ENCODE results near the gene YBX3. TPM values are rescaled to one million over a fixed set of nuclear protein-coding genes. Genes with fewer than 3 reads are reported as not detected.
"Not testable (repeated sequence)": the region's sequence is repeated elsewhere in the genome, so short reads cannot be mapped to it uniquely, and the experiment has no call there.

Gene YBX3
- 10 to 100 TPM; 90.7 to 96.2 TPM for total RNA-seq

- intact Hi-C loops (cut with micrococcal nuclease): loop anchor here (1.0 to 2.0 kb wide), 5 partner anchors 27 to 510 kb away; partner anchors contain the start of genes GABARAPL1, MAGOHB and STYK1
- no peaks in the 10 kb centered on the region for H3K9me3 Mint-ChIP-seq
- H3K27me3 Mint-ChIP-seq: peaks cover 51% of the 10 kb centered on the region
- CTCF ChIA-PET: no interaction called here
- peaks cover 5% of the 10 kb centered on the region for H3K36me3 Mint-ChIP-seq
- H3K27ac Mint-ChIP-seq: peak within 1 kb of the TSS; percentile 86
- DNase-seq: peak; percentile 53
- POLR2A ChIA-PET: no interaction called here
- peak within 1 kb of the TSS; percentile 93 for H3K4me3 Mint-ChIP-seq
- H3K4me1 Mint-ChIP-seq (ENCODE audit: low read depth): peaks cover 20% of the 10 kb centered on the region
Measured at GRCh38 chr12:10722905-10723746, at the start of gene YBX3. Gene YBX3, minus strand, starts transcription at chr12:10723323. Its CDS starts 212 bp downstream, at chr12:10723111.

GRCh38 chr12:10771132-10771733, 48.1 kb upstream of the YBX3 start:
- Mint-ChIP-seq H3K9me3 (no peaks in the 10 kb centered on the region), H3K27ac (no peak overlapping the region), H3K27me3 (peaks cover 28% of the 10 kb centered on the region), H3K4me3 (no peak overlapping the region), H3K36me3 (no peaks in the 10 kb centered on the region), H3K4me1 (ENCODE audit: low read depth) (no peaks in the 10 kb centered on the region)
- DNase-seq: no peak
- ChIA-PET POLR2A (no interaction called here), CTCF (interaction anchor here (0.6 to 7.9 kb wide), 17 partner anchors 8 to 1864 kb away, joined by 3 to 98 read pairs (median 4); partner anchors contain the start of gene SMIM10L1)
- intact Hi-C loops (cut with micrococcal nuclease): loop anchor here (1.0 kb wide), 2 partner anchors 428 to 715 kb away; no protein-coding TSS in a partner anchor

GRCh38 chr12:10759657-10760056, 36.5 kb upstream of the YBX3 start:
- no peak for DNase-seq
- H3K36me3 Mint-ChIP-seq: peaks cover 10% of the 10 kb centered on the region
- ChIA-PET POLR2A (no interaction called here), CTCF (interaction anchor here (3.2 kb wide), 1 partner anchor 10 kb away, joined by 10 read pairs; no protein-coding TSS in a partner anchor)
- intact Hi-C loops (cut with micrococcal nuclease): no loop called here
- peaks cover 37% of the 10 kb centered on the region for H3K27me3 Mint-ChIP-seq
- no peaks in the 10 kb centered on the region for H3K4me1 Mint-ChIP-seq (ENCODE audit: low read depth)
- H3K9me3 Mint-ChIP-seq: peaks cover 20% of the 10 kb centered on the region
- no peak overlapping the region for H3K27ac Mint-ChIP-seq
- no peak overlapping the region for H3K4me3 Mint-ChIP-seq

GRCh38 chr12:10756194-10756593, 33.1 kb upstream of the YBX3 start:
- POLR2A ChIA-PET: no interaction called here
- intact Hi-C loops (cut with micrococcal nuclease): no loop called here
- Mint-ChIP-seq H3K4me1 (ENCODE audit: low read depth) (no peaks in the 10 kb centered on the region), H3K27me3 (peaks cover 44% of the 10 kb centered on the region), H3K36me3 (peaks cover 10% of the 10 kb centered on the region), H3K27ac (no peak overlapping the region), H3K9me3 (peaks cover 20% of the 10 kb centered on the region), H3K4me3 (no peak overlapping the region)
- no peak for DNase-seq
- CTCF ChIA-PET: interaction anchor here (1.8 kb wide), 1 partner anchor 15 kb away, joined by 5 read pairs; no protein-coding TSS in a partner anchor

GRCh38 chr12:10753059-10753458, 29.9 kb upstream of the YBX3 start:
- peaks cover 10% of the 10 kb centered on the region for H3K36me3 Mint-ChIP-seq
- H3K27ac Mint-ChIP-seq: no peak overlapping the region
- intact Hi-C loops (cut with micrococcal nuclease): loop anchor here (5.0 kb wide), 1 partner anchor 516 kb away; no protein-coding TSS in a partner anchor
- peaks cover 20% of the 10 kb centered on the region for H3K9me3 Mint-ChIP-seq
- peaks cover 6% of the 10 kb centered on the region for H3K4me1 Mint-ChIP-seq (ENCODE audit: low read depth)
- no peak overlapping the region for H3K4me3 Mint-ChIP-seq
- peaks cover 40% of the 10 kb centered on the region for H3K27me3 Mint-ChIP-seq
- ChIA-PET CTCF (interaction anchor here (0.6 kb wide), 1 partner anchor 446 kb away, joined by 3 read pairs; no protein-coding TSS in a partner anchor), POLR2A (no interaction called here)
- DNase-seq: no peak

- Mint-ChIP-seq H3K4me3 (peak overlapping the region; percentile 40), H3K27me3 (peaks cover 35% of the 10 kb centered on the region), H3K36me3 (no peaks in the 10 kb centered on the region), H3K9me3 (peaks cover 7% of the 10 kb centered on the region), H3K4me1 (ENCODE audit: low read depth) (peaks cover 8% of the 10 kb centered on the region), H3K27ac (peak overlapping the region; percentile 1)
- DNase-seq: no peak
- ChIA-PET POLR2A (no interaction called here), CTCF (interaction anchor here (0.6 to 2.4 kb wide), 20 partner anchors 9 to 737 kb away, joined by 3 to 12 read pairs (median 4); partner anchors contain the start of genes MAGOHB and SMIM10L1)
- intact Hi-C loops (cut with micrococcal nuclease): loop anchor here (1.0 to 5.0 kb wide), 4 partner anchors 27 to 513 kb away; partner anchors contain the start of genes STYK1 and YBX3
Measured at GRCh38 chr12:10750385-10750727, 27.2 kb upstream of the YBX3 start.

GRCh38 chr12:10749700-10750384, 26.7 kb upstream of the YBX3 start:
- H3K9me3 Mint-ChIP-seq: peaks cover 2% of the 10 kb centered on the region
- intact Hi-C loops (cut with micrococcal nuclease): loop anchor here (1.0 to 5.0 kb wide), 5 partner anchors 27 to 513 kb away; partner anchors contain the start of genes SMIM10L1, STYK1 and YBX3
- peak overlapping the region; percentile 1 for H3K27ac Mint-ChIP-seq
- H3K4me1 Mint-ChIP-seq (ENCODE audit: low read depth): peaks cover 8% of the 10 kb centered on the region
- POLR2A ChIA-PET: no interaction called here
- peak; percentile 78 for DNase-seq
- no peaks in the 10 kb centered on the region for H3K36me3 Mint-ChIP-seq
- H3K4me3 Mint-ChIP-seq: peak overlapping the region; percentile 40
- CTCF ChIA-PET: interaction anchor here (0.6 to 2.4 kb wide), 21 partner anchors 9 to 738 kb away, joined by 3 to 12 read pairs (median 4); partner anchors contain the start of genes MAGOHB and SMIM10L1
- H3K27me3 Mint-ChIP-seq: peaks cover 38% of the 10 kb centered on the region

GRCh38 chr12:10747730-10748129, 24.6 kb upstream of the YBX3 start:
- Mint-ChIP-seq H3K4me3 (no peak overlapping the region), H3K9me3 (no peaks in the 10 kb centered on the region), H3K27me3 (peaks cover 42% of the 10 kb centered on the region), H3K36me3 (no peaks in the 10 kb centered on the region), H3K4me1 (ENCODE audit: low read depth) (peaks cover 8% of the 10 kb centered on the region), H3K27ac (no peak overlapping the region)
- ChIA-PET POLR2A (no interaction called here), CTCF (interaction anchor here (0.7 kb wide), 1 partner anchor 1898 kb away, joined by 3 read pairs; no protein-coding TSS in a partner anchor)
- no peak for DNase-seq
- intact Hi-C loops (cut with micrococcal nuclease): loop anchor here (5.0 kb wide), 1 partner anchor 425 kb away; the partner anchor contains the start of gene SMIM10L1

- H3K27ac Mint-ChIP-seq; H3K4me1 Mint-ChIP-seq (ENCODE audit: low read depth); intact Hi-C loops (cut with micrococcal nuclease); POLR2A ChIA-PET; H3K9me3 Mint-ChIP-seq; CTCF ChIA-PET; DNase-seq; H3K4me3 Mint-ChIP-seq; H3K36me3 Mint-ChIP-seq: not testable (repeated sequence)
- H3K27me3 Mint-ChIP-seq: peaks cover 30% of the 10 kb centered on the region
Measured at GRCh38 chr12:10743420-10743819, 20.3 kb upstream of the YBX3 start.

GRCh38 chr12:10741845-10742244, 18.7 kb upstream of the YBX3 start:
- POLR2A ChIA-PET: no interaction called here
- CTCF ChIA-PET: no interaction called here
- no peaks in the 10 kb centered on the region for H3K9me3 Mint-ChIP-seq
- no peak overlapping the region for H3K4me3 Mint-ChIP-seq
- no peak for DNase-seq
- intact Hi-C loops (cut with micrococcal nuclease): no loop called here
- peaks cover 8% of the 10 kb centered on the region for H3K4me1 Mint-ChIP-seq (ENCODE audit: low read depth)
- no peaks in the 10 kb centered on the region for H3K36me3 Mint-ChIP-seq
- H3K27me3 Mint-ChIP-seq: peaks cover 26% of the 10 kb centered on the region
- no peak overlapping the region for H3K27ac Mint-ChIP-seq

GRCh38 chr12:10740182-10740581, 17.1 kb upstream of the YBX3 start:
- H3K27me3 Mint-ChIP-seq: peaks cover 22% of the 10 kb centered on the region
- DNase-seq: no peak
- H3K4me1 Mint-ChIP-seq (ENCODE audit: low read depth): peaks cover 6% of the 10 kb centered on the region
- no peaks in the 10 kb centered on the region for H3K36me3 Mint-ChIP-seq
- no peak overlapping the region for H3K4me3 Mint-ChIP-seq
- intact Hi-C loops (cut with micrococcal nuclease): no loop called here
- no peak overlapping the region for H3K27ac Mint-ChIP-seq
- ChIA-PET CTCF (interaction anchor here (1.5 kb wide), 1 partner anchor 10 kb away, joined by 9 read pairs; no protein-coding TSS in a partner anchor), POLR2A (no interaction called here)
- no peaks in the 10 kb centered on the region for H3K9me3 Mint-ChIP-seq

Data from activated CD4-positive, alpha-beta memory T cell treated with anti-CD3 and anti-CD28 coated beads for 36 hours (primary cell).